Occipital lobe (tissue), 3 donors: ENCODE measurements around the gene RNGTT. TPM values are rescaled to one million over a fixed set of nuclear protein-coding genes. Genes with fewer than 3 reads are reported as not detected.

Source experiments
- DNase-seq: peaks from one replicate; lab custom pipeline; 2025; lab: John Stamatoyannopoulos, UW
- small RNA-seq: library from RNA; depleted of rRNA; stranded (forward); fragments of <200 nt; gene quantifications from one replicate; pipeline ENCODE3, GENCODE V24; 2014
- total RNA-seq: library from RNA; depleted of rRNA; stranded (reverse); fragments of >200 nt; gene quantifications from one replicate; pipeline ENCODE4 v1.2.3, GENCODE V29; 2014

The RNGTT gene
- total RNA-seq, 1 donor from 2014 or later: 87.2 TPM

- no peak for DNase-seq
These were observed 400.8 kb downstream of the RNGTT start for GRCh38 chr6:88562353-88563276.

GRCh38 chr6:88561954-88562315 is 401.5 kb downstream of the RNGTT start:
- DNase-seq: no peak

- no peak for DNase-seq
These were observed 402.1 kb downstream of the RNGTT start for GRCh38 chr6:88561034-88561953.

Small RNA genes within 50 kb of the gene (small RNA-seq; reads per million reads assigned to genes)
- gene AL079342.1 (not detected), gene RF00045 (not detected)

Other genes starting within 250 kb of the RNGTT start
- 80.9 TPM for gene PNRC1, start 117.1 kb upstream of the RNGTT start, total RNA-seq
- gene SRSF12, start 154.5 kb upstream of the RNGTT start, total RNA-seq: 34.9 TPM
- 20.9 TPM for gene PM20D2, start 182.4 kb upstream of the RNGTT start, total RNA-seq